ENCODE measurements around the gene ECHDC3.

Gene ECHDC3

DNA sequence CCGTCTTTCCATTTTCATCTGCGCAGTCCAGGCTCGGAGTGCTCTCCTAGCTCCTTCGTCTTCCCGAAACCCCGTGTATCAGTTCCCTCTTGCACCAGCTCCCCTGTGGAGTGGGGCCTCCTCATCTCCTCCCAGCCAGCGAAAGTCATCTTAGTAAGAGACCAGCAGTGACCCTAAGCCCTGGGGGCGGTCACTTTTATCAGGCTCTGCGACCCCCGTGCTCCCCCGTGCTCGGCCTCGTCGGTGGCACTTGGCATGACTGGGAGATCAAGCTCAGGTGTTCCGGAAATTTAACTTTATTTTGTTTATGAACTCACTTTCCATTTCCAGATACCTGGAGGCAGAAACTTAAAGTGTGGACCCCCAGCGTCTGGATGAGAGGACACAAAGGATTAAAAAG, 574 bp upstream of the ECHDC3 start:
- Histone ChIP-seq H3K9ac (ENCODE audit: low read length) (no peak overlapping the region), H3K36me3 (replicated peaks; ENCODE audit: low read depth, low read length) (no peaks in the 10 kb centered on the region), H3K4me3 (ENCODE audit: low read length) (no peak overlapping the region)

DNA sequence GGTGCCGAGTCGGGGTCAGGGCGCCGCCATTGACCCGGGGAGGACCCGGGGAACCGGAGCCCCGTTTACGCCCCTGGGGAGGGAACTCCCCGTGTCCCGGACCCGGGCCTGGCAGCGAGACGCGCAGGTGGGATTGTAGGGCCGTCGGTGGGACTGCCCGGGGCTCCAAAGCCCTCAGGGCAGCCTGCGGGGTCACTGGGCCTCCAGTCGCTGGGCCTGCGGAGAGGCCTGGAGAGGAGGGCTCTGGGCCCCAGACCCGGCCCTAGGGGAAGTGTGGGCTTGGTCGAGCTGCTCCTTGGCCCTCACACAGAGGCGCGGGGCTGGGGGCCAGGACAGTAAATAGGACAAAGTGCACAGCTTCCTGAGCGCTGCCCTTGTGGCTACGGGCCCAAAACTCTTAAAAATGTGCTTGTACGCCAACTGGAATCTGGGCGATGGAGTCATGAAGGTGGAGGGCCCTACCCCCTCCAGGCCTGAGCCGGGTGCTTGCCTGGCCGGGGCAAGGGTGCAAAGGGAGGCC, 657 bp downstream of the ECHDC3 start:
- no peak overlapping the region for H3K27ac ChIP-seq (ENCODE audit: low read length)
- H3K4me2 ChIP-seq (ENCODE audit: low read length) = no peak overlapping the region
- H3K27me3 ChIP-seq (ENCODE audit: low read depth, low read length) = peaks cover 10% of the 10 kb centered on the region
- no peaks in the 10 kb centered on the region for H4K20me1 ChIP-seq (ENCODE audit: insufficient read depth, low read length)
- TF ChIP-seq, protein P1, sequence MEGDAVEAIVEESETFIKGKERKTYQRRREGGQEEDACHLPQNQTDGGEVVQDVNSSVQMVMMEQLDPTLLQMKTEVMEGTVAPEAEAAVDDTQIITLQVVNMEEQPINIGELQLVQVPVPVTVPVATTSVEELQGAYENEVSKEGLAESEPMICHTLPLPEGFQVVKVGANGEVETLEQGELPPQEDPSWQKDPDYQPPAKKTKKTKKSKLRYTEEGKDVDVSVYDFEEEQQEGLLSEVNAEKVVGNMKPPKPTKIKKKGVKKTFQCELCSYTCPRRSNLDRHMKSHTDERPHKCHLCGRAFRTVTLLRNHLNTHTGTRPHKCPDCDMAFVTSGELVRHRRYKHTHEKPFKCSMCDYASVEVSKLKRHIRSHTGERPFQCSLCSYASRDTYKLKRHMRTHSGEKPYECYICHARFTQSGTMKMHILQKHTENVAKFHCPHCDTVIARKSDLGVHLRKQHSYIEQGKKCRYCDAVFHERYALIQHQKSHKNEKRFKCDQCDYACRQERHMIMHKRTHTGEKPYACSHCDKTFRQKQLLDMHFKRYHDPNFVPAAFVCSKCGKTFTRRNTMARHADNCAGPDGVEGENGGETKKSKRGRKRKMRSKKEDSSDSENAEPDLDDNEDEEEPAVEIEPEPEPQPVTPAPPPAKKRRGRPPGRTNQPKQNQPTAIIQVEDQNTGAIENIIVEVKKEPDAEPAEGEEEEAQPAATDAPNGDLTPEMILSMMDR (IDR thresholded peaks at IDR 0.05; ENCODE audit: low read depth, low read length) = no peak
- TF ChIP-seq EZH2phosphoT487 (IDR thresholded peaks at IDR 0.05; ENCODE audit: low read depth) = no peak
- H3K9me3 ChIP-seq (ENCODE audit: insufficient read depth, low read length) = no peaks in the 10 kb centered on the region
- no peaks in the 10 kb centered on the region for H3K36me3 ChIP-seq (replicated peaks; ENCODE audit: low read depth, low read length)
- no peaks in the 10 kb centered on the region for H3K4me1 ChIP-seq (ENCODE audit: low read length)
- H3K4me3 ChIP-seq (ENCODE audit: low read length) = no peak overlapping the region
- H3K9ac ChIP-seq (ENCODE audit: low read length) = no peak overlapping the region
- H3K79me2 ChIP-seq (ENCODE audit: low read length) = no peaks in the 10 kb centered on the region
- no peak overlapping the region for H2AFZ ChIP-seq (ENCODE audit: low read depth, low read length)

More for the DNA sequence above, 574 bp upstream of the ECHDC3 start:
- TF ChIP-seq EZH2phosphoT487 (IDR thresholded peaks at IDR 0.05; ENCODE audit: low read depth) = no peak
- TF ChIP-seq, protein P1 (IDR thresholded peaks at IDR 0.05; ENCODE audit: low read depth, low read length) = no peak
- H4K20me1 ChIP-seq (ENCODE audit: insufficient read depth, low read length) = no peaks in the 10 kb centered on the region
- no peaks in the 10 kb centered on the region for H3K79me2 ChIP-seq (ENCODE audit: low read length)
- H3K4me1 ChIP-seq (ENCODE audit: low read length) = no peaks in the 10 kb centered on the region
- H3K4me2 ChIP-seq (ENCODE audit: low read length) = no peak overlapping the region
- no peaks in the 10 kb centered on the region for H3K27me3 ChIP-seq (ENCODE audit: low read depth, low read length)
- H2AFZ ChIP-seq (ENCODE audit: low read depth, low read length) = no peak overlapping the region
- H3K9me3 ChIP-seq (ENCODE audit: insufficient read depth, low read length) = no peaks in the 10 kb centered on the region
- no peak overlapping the region for H3K27ac ChIP-seq (ENCODE audit: low read length)

DNA sequence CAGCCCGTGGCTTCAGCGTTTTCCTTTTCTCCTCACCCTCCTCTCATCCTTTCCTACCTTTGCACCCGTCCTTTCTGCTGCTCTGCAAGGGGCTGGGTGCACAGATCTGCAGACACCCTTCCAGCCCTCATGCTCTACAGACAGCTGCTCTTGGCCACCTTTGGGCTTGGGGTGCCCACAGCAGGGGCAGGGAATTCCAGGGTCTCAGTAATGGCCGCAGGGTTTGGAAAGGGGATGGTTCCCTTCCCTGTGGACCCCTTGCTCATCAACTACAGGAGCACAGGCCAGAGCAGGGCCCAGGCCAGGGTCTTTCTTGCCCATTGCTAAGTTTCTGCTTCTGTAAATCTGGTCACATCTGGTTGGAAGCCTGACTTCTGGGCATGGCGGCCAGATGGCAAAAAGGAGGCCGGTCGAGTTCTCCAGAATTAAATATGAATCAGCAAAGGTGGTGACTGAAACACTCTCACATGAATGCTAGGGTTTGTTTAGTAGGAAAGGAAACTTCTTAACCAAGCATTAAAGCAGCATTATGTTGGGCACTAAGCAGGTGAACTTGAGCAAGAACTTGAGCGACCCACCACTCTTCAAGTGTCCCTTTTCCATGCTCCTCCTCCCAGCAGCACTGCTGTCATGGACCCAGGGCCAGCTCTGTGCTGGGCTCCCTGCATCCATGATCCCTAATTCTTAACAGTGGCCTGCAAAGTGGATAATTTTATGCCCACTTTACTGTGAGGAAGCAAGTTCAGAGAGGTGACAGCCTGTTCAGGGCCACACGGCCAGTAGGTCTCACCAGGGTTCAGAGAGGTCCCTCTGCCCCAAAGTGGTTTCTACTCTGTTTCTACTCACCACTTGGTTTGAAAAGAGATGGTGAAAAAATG, 1.5 kb downstream of the ECHDC3 start:
- no peak overlapping the region for H3K4me3 ChIP-seq (ENCODE audit: low read length)
- H3K4me1 ChIP-seq (ENCODE audit: low read length) = no peaks in the 10 kb centered on the region
- H3K9me3 ChIP-seq (ENCODE audit: insufficient read depth, low read length) = no peaks in the 10 kb centered on the region
- peaks cover 10% of the 10 kb centered on the region for H3K27me3 ChIP-seq (ENCODE audit: low read depth, low read length)
- H3K79me2 ChIP-seq (ENCODE audit: low read length) = no peaks in the 10 kb centered on the region
- H3K36me3 ChIP-seq (replicated peaks; ENCODE audit: low read depth, low read length) = no peaks in the 10 kb centered on the region
- H3K9ac ChIP-seq (ENCODE audit: low read length) = no peak overlapping the region
- no peak for TF ChIP-seq EZH2phosphoT487 (IDR thresholded peaks at IDR 0.05; ENCODE audit: low read depth)
- TF ChIP-seq, protein P1 (IDR thresholded peaks at IDR 0.05; ENCODE audit: low read depth, low read length) = no peak
- H2AFZ ChIP-seq (ENCODE audit: low read depth, low read length) = no peak overlapping the region
- H4K20me1 ChIP-seq (ENCODE audit: insufficient read depth, low read length) = no peaks in the 10 kb centered on the region
- no peak overlapping the region for H3K4me2 ChIP-seq (ENCODE audit: low read length)
- no peak overlapping the region for H3K27ac ChIP-seq (ENCODE audit: low read length)

DNA sequence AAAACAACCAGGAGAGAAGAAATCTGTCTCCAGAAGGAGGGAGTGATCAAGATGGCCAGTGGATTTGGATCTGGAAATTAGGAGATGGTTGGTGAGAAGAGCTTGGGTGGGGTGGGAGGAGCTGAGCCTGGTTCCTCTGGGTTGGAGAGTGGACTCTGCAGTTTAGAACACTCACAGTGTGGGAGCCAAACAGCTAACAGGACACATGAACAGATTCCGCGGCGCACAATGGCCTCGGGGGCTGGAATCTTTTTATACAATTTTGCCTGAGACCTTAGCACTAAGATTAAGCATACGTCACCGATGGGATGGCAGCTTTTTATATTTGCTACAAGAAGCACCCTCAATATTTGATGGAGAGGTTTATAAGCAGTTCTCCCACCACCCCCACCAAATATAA, 2.9 kb downstream of the ECHDC3 start:
- no peak overlapping the region for H3K9ac ChIP-seq (ENCODE audit: low read length)
- H3K9me3 ChIP-seq (ENCODE audit: insufficient read depth, low read length) = no peaks in the 10 kb centered on the region
- H3K4me1 ChIP-seq (ENCODE audit: low read length) = no peaks in the 10 kb centered on the region
- H3K27me3 ChIP-seq (ENCODE audit: low read depth, low read length) = peaks cover 10% of the 10 kb centered on the region
- no peak overlapping the region for H3K27ac ChIP-seq (ENCODE audit: low read length)
- H4K20me1 ChIP-seq (ENCODE audit: insufficient read depth, low read length) = no peaks in the 10 kb centered on the region
- no peak overlapping the region for H2AFZ ChIP-seq (ENCODE audit: low read depth, low read length)
- no peaks in the 10 kb centered on the region for H3K36me3 ChIP-seq (replicated peaks; ENCODE audit: low read depth, low read length)
- no peak overlapping the region for H3K4me2 ChIP-seq (ENCODE audit: low read length)
- TF ChIP-seq, protein P1 (IDR thresholded peaks at IDR 0.05; ENCODE audit: low read depth, low read length) = no peak
- no peak for TF ChIP-seq EZH2phosphoT487 (IDR thresholded peaks at IDR 0.05; ENCODE audit: low read depth)
- H3K4me3 ChIP-seq (ENCODE audit: low read length) = no peak overlapping the region
- no peaks in the 10 kb centered on the region for H3K79me2 ChIP-seq (ENCODE audit: low read length)

Measured in OCI-LY3 (cell line).